ENCODE measurements around the gene KCNJ12.

The KCNJ12 gene

DNA sequence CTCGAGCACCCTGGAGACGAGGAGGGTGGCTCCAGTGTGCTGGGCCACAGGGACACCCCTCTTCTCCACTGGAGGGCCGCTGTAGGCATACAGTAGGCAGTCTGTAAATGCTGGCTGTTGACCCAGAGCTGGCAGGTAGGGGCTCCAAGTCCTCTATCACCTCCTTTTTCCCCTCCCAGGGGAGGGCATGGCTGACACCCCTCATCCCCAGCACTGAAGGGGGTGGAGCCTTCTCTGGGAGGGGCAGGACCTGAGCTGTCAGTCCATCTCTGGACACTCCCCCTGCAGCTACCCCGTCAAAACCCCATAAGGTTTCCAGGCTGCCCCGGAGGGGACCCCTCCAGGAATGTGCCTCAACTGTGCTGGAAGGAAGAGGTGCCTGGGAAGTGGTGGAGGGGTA is 2.4 kb downstream of the KCNJ12 start:
- TF ChIP-seq, protein P1, sequence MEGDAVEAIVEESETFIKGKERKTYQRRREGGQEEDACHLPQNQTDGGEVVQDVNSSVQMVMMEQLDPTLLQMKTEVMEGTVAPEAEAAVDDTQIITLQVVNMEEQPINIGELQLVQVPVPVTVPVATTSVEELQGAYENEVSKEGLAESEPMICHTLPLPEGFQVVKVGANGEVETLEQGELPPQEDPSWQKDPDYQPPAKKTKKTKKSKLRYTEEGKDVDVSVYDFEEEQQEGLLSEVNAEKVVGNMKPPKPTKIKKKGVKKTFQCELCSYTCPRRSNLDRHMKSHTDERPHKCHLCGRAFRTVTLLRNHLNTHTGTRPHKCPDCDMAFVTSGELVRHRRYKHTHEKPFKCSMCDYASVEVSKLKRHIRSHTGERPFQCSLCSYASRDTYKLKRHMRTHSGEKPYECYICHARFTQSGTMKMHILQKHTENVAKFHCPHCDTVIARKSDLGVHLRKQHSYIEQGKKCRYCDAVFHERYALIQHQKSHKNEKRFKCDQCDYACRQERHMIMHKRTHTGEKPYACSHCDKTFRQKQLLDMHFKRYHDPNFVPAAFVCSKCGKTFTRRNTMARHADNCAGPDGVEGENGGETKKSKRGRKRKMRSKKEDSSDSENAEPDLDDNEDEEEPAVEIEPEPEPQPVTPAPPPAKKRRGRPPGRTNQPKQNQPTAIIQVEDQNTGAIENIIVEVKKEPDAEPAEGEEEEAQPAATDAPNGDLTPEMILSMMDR (IDR thresholded peaks at IDR 0.05) = no peak
- no peak for TF ChIP-seq ZFX (IDR thresholded peaks at IDR 0.05; ENCODE audit: borderline replicate concordance)
- H3K27ac ChIP-seq = no peak overlapping the region

DNA sequence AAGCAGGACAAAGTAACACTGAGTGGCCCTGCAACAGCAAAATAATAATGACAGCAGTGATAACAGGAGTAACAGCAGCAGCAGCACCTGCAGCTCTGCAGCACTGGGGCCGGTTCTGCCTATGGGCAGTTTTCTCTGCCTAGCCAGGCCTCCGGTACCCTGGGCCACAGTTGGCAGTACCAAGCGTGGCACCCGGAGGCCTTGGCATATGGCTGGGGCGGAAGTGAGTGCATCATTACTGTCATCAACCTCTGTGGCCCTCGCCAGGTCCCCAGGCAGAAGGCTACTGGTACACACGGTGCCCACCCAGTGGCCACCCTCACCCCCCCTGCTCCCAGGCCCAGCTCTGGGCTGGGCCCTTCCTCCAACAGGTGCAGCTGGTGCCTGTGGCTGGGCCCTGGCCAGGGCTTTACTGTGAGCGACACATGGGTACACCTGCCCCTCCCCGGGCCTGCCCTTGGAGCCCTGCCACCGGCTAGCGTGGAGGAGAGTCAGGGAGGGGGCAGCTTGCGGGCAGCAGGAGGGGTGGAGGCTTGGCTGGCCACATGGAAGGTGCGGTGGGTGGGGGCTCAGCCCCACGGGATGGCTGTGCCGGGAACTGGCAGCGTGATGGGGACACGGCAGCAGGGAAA is 3.0 kb downstream of the KCNJ12 start:
- H3K27ac ChIP-seq = no peak overlapping the region
- TF ChIP-seq, protein P1 (IDR thresholded peaks at IDR 0.05) = no peak

DNA sequence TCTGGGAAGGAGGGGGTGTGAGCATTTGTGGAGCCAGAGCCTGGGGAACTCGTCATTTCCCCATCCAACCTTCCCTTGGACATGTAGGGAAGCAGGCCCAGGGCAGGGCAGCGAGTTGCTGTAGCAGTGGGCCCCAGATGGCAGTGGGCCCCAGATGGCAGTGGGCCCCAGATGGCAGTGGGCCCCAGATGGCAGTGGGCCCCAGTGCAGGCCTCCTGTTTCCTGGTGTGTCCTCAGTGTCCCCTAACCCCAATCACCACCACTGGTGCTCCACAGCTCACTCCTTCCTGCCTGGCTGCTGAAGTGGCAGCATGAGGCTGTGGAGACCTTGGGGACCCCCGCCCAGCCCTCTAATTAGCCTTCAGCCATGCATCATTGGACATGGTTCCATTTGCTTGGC is 4.5 kb downstream of the KCNJ12 start:
- H3K27ac ChIP-seq = no peak overlapping the region
- TF ChIP-seq, protein P1 (IDR thresholded peaks at IDR 0.05) = no peak
- TF ChIP-seq ZFX (IDR thresholded peaks at IDR 0.05; ENCODE audit: borderline replicate concordance) = no peak

DNA sequence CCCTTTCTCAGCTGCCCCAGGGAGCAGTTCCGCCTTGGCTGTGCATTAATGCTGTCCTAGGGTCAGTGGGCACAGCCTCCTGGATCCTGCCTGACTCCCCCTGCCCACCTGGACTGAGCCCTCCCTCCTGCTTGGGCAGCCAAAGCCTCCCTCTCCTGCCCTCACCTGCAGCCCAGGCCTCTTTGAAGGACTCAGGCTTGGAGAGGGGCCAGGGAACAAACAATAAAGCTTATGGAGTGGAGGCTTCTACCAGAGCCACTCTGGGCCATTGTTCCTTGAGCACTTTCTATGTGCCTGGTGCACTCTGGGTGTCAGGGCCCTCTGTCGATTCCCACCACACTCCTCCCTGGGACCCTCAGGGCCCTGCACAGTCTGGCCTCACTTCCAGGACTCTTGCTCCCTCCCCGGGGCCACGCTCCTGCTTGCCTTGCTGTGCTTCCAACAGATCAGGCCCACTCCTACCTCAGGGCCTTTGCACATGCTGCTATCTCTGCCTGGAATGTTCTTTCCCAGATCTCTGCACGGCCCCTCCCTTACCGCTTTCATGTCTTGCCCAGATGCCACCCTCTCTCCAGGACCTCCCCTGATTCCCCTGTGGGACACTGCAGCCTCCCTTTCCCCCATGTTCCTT is 5.0 kb downstream of the KCNJ12 start:
- no peak for TF ChIP-seq ZFX (IDR thresholded peaks at IDR 0.05; ENCODE audit: borderline replicate concordance)
- TF ChIP-seq, protein P1 (IDR thresholded peaks at IDR 0.05) = no peak
- no peak overlapping the region for H3K27ac ChIP-seq

DNA sequence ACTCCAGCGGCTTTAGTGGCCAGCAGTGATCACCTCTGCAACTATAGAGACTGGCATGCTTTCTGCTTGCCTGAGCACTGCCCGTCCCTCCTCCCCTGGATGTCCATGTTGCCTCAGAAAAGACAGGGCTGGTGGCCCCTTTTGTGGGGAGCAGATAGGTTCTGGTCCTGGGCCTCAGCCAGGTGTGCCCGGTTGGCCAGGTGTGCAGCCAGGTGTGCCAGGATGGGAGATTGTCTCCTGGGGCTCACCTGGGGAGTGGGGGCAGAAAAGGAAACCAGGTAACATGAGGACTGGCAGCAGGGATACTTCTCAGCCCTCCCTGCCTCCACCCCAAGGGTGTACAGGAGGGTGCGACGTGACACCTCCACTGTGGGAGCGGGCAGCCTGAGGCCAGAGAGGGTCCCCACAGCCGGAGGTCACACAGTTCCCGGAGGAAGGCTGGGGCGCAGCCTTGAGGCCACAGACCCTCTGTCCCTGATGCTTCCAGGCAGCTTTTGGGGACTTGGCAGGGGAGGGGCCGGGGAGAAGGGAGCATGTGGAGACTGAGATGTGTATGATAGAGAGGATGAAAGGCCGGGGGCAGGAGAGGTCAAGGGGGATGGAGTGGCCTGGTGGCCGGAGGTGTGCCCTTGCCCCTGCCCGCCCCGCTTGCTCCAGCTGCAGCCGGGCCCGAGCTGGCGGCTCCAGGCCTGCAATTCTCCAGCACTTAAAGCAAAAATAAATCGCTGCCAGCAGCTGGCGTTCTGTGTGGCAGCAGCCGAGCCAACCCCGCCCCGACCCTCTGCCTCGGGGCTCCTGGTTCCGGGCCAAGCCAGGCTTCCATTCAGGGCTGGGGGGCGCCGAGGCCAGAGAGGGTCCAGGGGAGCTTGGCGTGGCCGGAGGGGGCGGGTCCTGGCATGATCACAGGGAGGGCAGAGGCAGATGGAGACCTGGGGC is 6.7 kb downstream of the KCNJ12 start:
- no peak overlapping the region for H3K27ac ChIP-seq
- no peak for TF ChIP-seq ZFX (IDR thresholded peaks at IDR 0.05; ENCODE audit: borderline replicate concordance)
- TF ChIP-seq, protein P1 (IDR thresholded peaks at IDR 0.05) = no peak

DNA sequence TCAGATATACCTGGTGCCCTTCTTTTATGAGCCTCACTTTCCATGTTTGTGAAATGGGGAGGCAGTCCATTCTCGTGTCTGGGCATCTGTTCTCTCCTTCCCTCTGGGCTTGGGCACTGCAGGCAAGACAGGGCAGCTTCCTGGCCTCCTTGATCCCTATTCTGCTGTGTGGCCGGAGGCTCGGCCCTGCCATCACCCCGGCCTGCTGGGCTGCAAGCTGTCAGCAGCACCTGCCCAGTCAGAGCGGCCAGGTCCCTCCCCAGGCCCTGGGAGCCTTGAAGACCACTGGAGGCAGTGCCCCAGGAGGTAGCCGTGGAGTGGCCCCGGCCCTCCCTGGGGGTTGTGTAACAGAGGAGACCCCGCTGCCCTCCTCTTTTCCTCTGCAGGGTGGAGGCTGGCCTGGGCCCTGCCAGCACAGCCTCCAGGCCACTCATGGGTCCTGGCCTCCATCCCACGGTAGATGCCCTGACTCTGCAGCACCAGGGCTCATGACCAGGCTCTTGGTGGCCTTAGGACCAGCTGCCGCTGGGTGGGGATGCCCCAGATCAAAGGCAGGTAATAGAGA is 9.2 kb downstream of the KCNJ12 start:
- no peak for TF ChIP-seq ZFX (IDR thresholded peaks at IDR 0.05; ENCODE audit: borderline replicate concordance)
- TF ChIP-seq, protein P1 (IDR thresholded peaks at IDR 0.05) = no peak
- no peak overlapping the region for H3K27ac ChIP-seq

Data from 22Rv1 (cell line).